NCI-H2196 (cell line): ENCODE results near the gene C16orf54.
A peak's percentile ranks its signal among the peaks of the same experiment; 100 is the strongest.
"Not testable (repeated sequence)": the region's sequence is repeated elsewhere in the genome, so short reads cannot be mapped to it uniquely, and the experiment has no call there.

Experiments
- DNase-seq: peaks from one replicate; lab custom pipeline; 2025; ENCODE audit not compliant: unreplicated experiment; lab: John Stamatoyannopoulos, UW

C16orf54 gene, protein sequence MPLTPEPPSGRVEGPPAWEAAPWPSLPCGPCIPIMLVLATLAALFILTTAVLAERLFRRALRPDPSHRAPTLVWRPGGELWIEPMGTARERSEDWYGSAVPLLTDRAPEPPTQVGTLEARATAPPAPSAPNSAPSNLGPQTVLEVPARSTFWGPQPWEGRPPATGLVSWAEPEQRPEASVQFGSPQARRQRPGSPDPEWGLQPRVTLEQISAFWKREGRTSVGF

DNA sequence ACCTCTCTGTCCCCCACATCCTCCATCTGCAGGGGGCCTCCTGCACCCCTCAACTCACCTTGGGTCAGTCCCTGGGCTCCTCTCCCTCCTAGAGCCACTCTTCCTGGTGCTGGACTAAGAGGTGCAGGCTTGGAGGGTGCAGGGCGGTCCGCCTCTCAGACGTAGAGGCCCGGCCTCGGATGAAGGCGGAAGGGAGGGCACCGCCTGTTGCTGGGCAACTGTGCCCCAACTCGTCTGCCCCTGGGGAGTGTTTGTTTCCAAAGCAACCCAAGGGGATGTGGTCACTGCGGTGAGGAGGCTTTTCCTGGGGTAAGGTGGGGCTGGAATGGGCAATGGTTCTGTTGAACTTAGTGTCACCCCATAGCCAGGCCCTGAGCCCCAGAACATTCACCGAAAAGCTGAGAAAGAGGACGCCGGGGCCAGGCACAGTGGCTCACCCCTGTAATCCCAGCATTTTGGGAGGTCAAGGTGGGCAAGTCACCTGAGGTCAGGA lies at the start of gene C16orf54:
TSS of gene C16orf54 (minus strand) at position 138 of the 493 bp plus-strand sequence. CDS start 1,039 bp downstream, outside the sequence.
- no peak for DNase-seq

DNA sequence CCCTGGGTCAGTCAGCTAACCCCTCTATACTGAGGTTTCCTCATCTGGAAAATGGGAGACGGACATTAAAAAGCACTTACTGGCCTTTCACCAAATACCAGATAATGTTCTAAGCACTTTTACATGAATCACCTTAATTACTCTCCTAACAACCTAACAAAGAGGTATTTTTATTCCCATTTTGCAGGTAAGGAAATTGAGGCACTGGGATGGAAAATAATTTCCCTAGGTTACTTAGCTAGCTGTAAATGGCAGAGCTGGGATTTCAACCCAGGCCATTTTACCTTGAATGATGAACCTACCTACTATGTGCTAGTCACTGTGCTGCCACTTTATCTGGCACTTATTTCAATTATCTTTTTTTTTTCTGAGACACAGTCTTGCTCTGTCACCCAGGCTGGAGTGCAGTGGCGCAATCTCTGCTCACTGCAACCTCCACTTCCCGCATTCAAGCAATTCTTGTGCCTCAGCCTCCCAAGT lies 48.5 kb upstream of the C16orf54 start:
- no peak for DNase-seq

- DNase-seq = not testable (repeated sequence)
These were observed 47.4 kb upstream of the C16orf54 start for GRCh38 chr16:29793153-29793552.

DNA sequence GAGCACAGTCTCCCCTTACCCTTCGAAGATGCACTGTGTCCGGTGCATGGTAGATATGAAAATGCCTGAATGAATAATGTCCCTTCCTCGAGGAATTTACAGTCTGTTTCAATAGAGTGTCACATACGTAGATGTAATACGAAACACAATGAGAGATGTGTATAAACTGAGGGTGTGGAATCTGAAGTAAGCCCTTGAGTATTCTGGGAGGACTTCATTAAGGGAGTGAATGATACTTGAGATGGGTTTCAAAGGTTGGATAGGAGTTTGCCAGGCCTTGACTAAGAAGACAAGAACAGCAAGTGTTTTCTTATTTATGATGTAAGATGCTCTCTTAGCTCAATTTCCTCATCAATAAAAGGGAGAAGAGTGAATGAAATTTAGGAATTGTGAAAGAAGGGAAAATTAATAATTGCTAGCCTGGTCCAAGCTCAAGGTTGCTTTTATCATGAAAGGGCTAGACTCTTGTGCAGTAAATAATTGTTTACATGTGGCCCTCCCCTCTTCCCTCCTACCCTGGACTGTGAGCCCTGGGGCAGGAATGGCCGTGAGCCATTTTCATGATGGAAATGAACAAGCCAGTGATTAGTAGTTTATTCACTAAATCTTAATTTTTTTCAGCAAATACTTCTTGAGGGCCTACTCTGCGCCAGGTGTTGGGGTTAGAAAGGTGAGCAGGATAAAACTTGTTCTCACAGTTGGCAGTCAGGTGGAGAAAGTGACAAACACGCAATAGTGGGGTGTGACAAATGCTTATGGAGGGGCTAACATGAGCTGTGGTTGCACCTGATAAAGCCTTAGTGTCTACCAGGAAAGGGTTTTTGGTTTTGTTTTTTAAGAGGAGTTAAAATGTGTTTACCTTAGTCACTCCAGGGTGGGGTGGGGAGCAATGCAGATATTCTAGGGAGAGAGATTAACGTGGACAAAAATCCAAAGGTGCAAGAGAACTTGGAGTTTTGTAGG lies 46.3 kb upstream of the C16orf54 start:
- DNase-seq = no peak

DNA sequence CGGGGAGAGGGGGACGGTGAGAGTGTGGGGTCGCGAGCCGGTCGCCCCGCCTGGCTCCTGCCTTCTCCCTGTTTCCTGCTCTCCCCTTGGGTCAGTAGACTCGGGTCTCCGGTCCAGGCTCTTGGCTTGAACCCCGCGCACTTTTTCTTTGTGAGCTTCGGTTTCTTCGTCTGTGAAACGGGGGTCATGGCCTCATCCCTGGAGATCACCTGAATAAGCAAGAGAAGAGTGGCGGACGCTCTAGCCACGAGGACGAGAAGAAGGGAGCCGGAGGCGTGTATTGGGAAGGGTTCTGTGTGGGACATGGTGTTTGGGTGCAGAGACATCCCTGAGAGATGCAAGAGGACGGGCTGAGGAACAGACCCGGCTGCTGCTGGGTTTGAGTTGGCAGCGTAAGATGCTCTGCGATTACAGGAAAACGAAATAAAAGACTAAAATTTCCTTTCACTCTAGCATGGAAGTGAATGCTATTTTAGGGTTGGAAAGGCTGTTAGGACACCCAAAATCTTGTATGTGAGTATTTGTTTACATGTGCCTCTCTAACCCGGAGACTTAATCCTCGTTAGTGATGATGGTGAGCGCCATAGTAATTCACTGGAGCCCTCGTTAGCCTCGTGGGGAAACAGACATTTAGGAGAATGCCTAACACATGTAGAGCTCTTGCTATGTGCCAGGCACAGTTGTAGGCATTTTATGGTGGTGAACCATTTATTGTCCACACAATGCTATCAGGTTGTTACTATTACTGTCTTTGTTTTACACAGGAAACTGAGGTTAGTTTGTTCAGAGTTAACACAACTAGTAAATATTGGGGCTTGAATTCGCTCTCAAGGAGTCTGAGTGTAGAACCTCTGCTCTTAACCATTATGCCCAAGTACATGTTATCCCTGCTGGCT lies 45.4 kb upstream of the C16orf54 start:
- DNase-seq = no peak

GRCh38 chr16:29790183-29790948 lies 44.6 kb upstream of the C16orf54 start, which contains the start of gene KIF22:
Gene KIF22 (plus strand): TSS chr16:29790751. CDS start chr16:29790760, 9 bp downstream.
- DNase-seq = peak; percentile 99

DNA sequence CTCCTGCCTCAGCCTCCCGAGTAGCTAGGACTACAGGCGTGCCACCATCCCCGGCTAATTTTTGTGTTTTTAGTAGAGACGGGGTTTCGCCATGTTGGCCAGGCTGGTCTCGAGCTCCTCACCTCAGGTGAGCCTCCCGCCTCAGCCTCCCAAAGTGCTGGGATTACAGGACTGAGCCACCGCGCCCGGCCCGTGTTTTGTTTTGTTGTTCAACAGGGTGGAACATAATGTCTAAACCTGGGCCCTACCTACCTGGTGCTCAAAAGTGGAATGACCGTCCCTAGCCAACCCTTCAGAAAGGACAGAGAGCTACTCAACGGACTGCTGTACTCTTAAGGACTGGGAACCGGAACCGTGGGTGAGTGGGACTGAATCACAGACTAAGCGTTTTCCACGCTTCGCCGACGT lies 44.0 kb upstream of the C16orf54 start:
- no peak for DNase-seq

DNA sequence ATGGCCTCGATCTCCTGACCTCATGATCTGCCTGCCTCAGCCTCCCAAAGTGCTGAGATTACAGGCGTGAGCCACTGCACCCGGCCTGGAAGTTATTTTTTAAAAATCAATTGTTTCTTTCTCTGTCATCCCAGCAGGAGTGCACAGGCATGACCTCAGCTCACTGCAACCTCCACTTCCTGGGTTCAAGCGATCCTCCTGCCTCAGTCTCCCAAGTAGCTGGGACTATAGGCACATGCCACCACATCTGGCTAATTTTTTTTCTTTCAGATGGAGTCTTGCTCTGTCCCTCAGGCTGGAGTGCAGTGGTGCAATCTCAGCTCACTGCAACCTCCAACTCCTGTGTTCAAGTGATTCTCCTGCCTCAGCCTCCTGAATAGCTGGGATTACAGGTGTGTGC lies 41.4 kb upstream of the C16orf54 start:
- DNase-seq = not testable (repeated sequence)

DNA sequence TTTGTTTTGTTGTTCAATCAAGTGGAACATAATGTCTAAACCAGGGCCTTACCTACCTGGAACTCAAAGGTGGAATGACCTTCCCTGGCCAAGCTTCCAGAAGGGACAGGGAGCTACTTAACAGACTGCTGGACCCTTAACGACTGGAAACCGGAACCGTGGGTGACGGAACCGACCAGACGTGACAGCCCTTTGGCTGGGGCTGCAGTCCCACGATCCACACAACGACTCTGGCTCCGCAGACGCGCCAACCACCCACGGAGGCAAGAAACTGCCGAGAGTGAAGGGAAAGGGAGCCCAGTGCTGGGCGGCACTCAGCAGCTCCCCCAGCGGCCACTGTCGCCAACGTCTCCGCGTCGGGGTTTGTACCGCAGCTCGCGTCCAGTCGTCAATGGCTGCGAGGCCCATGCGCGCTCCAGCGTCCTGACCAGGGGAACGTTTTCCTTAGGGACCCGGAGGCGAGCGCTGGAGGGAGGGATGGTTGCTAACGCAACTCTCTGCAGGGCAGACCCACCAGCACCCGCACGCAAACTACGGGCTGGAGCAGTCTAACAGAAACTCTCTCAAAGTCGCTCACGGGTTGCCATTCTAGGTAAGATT lies 39.2 kb upstream of the C16orf54 start:
- DNase-seq = no peak

DNA sequence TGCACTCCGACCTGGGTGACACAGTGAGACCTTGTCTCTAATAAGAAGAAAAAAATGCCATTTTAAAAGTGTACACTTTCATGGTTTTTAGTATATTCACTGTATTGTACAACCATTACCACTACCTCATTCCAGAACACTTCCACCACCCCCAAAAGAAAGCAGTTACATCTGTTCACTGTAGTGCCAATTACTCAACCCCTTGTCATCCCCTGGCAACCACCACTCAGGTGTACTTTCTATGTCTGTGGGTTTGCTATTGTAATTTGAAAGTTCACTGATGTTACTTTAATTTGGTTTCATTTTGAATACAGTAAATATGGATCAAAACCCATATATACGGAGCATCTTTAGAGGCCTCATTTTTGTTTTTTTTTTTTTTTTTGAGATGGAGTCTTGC lies 38.4 kb upstream of the C16orf54 start:
- no peak for DNase-seq

DNA sequence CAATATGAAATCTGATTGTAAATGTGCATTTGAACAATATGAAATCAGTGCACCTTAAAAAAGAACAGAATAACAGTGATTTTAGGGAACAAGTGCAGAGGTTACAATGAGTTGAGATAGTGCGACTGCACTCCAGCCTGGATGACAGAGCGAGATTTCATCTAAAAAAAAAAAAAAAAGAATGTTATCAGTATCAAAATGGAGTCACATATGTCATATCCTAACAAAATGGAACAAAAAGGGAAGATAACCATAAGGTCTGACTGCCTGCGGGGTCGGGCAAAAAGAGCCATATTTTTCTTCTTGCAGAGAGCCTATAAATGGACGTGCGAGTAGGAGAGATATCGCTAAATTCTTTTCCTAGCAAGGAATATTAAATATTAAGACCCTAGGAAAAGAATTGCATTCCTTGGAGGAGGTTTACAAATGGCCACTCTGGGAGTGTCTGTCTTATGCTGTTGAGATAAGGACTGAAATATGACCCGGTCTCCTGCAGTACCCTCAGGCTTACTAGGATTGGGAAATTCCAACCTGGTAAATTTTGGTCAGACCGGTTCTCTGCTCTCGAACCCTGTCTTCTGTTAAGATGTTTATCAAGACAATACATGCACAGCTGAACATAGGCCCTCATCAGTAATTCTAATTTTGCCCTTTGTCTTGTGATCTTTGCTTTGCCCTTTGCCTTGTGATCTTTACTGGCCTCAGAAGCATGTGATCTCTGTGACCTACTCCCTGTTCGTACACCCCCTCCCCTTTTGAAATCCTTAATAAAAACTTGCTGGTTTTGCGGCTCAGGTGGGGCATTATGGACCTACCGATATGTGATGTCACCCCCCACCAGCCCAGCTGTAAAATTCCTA lies 37.5 kb upstream of the C16orf54 start:
- not testable (repeated sequence) for DNase-seq

DNA sequence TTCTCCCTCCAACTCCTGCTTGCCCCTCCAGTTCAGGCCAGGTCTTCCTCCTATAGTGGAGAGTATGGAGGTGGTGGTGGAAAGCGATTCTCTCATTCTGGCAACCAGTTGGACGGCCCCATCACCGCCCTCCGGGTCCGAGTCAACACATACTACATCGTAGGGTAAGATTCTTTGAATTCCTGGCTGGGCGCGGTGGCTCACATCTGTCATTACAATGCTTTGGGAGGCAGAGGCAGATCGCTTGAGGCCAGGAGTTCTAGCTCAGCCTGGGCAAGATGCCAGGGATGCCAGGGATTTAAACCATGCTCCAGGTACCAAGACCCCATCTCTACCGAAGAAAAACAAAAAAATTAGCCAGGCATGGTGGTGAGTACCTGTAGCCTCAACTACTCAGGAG lies 33.7 kb upstream of the C16orf54 start:
- DNase-seq = no peak

GRCh38 chr16:29777576-29778350 lies 32.0 kb upstream of the C16orf54 start, which contains the start of gene ZG16:
Gene ZG16 (plus strand): TSS chr16:29778256. CDS start chr16:29779267, 1,011 bp downstream.
- no peak for DNase-seq

- DNase-seq = no peak
These were observed 30.1 kb upstream of the C16orf54 start for GRCh38 chr16:29775742-29776408.

GRCh38 chr16:29774730-29775129 lies 28.9 kb upstream of the C16orf54 start:
- DNase-seq = no peak

DNA sequence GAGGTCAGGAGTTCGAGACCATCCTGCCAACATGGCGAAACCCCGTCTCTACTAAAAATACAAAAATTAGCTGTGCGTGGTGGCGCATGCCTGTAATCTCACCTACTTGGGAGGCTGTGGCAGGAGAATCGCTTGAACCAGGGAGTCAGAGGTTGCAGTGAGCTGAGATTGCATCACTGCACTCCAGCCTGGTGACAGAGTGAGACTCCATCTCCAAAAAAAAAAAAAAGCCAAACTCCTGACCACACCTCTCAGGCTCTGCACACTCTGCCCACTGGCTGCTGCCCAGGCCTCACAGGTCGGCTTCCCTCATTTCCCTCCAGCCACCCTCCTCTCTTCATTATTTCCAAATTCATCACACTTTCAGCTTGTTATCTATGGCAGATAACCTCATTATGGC lies 26.5 kb upstream of the C16orf54 start:
- not testable (repeated sequence) for DNase-seq

- no peak for DNase-seq
These were observed 24.6 kb upstream of the C16orf54 start for GRCh38 chr16:29770250-29770929.
